Spleen (tissue), 11 donors: ENCODE data around the gene PCBD1. TPM values are rescaled to one million over a fixed set of nuclear protein-coding genes. Genes with fewer than 3 reads are reported as not detected.

Experiments
- DNase-seq: peaks from one replicate; pipeline ENCODE4 v3.0.0-alpha.2; 2020
- H3K27ac ChIP-seq, 8 donors: fragments of 200-600 bp; sonication (generic) in 7 of 8; 1 replicate in 4 of 8; 2 replicates in 4 of 8; pipeline versions ENCODE4 v1.5.0 to v1.8.0; 2016 to 2021; ENCODE audit warnings: inconsistent platforms in 4 of 8, mild to moderate bottlenecking in 4 of 8, moderate library complexity in 1 of 8
- H3K27me3 ChIP-seq, 7 donors: fragments of 200-600 bp; sonication (generic) in 6 of 7; replicated peaks in 1 of 7; 1 replicate in 4 of 7; 2 replicates in 3 of 7; pipeline versions ENCODE4 v1.5.0 to v1.8.0; 2016 to 2021; ENCODE audit warnings: inconsistent platforms in 3 of 7, mild to moderate bottlenecking in 1 of 7
- H3K36me3 ChIP-seq, 6 donors: fragments of 200-600 bp; sonication (generic) in 5 of 6; 1 replicate in 4 of 6; 2 replicates in 2 of 6; pipeline versions ENCODE4 v1.5.0 to v1.8.0; 2016 to 2021; ENCODE audit warnings: inconsistent platforms in 2 of 6
- H3K4me1 ChIP-seq, 6 donors: fragments of 200-600 bp; sonication (generic) in 5 of 6; 1 replicate in 3 of 6; 2 replicates in 3 of 6; pipeline versions ENCODE4 v1.5.0 to v1.8.0; 2016 to 2021; ENCODE audit warnings: inconsistent platforms in 3 of 6
- H3K4me3 ChIP-seq, 8 donors: fragments of 200-600 bp; sonication (generic) in 7 of 8; 1 replicate in 4 of 8; 2 replicates in 4 of 8; pipeline versions ENCODE4 v1.5.0 to v1.8.0; 2016 to 2021; ENCODE audit warnings: inconsistent platforms in 4 of 8, mild to moderate bottlenecking in 4 of 8, moderate library complexity in 2 of 8
- H3K9me3 ChIP-seq, 8 donors: fragments of 200-600 bp; sonication (generic) in 7 of 8; 1 replicate in 4 of 8; 2 replicates in 4 of 8; pipeline versions ENCODE4 v1.5.0 to v1.8.0; 2016 to 2021; ENCODE audit warnings: inconsistent platforms in 4 of 8
- POLR2A ChIP-seq, 3 donors: fragments of 450-650 bp; IDR thresholded peaks; one replicate each; pipeline ENCODE4 v1.5.1; 2017; ENCODE audit warnings: antibody characterized with exemption in 3 of 3, mild to moderate bottlenecking in 1 of 3
- POLR2AphosphoS5 ChIP-seq, 3 donors: sonication (generic); formaldehyde crosslinking; IDR thresholded peaks; one replicate each; pipeline ENCODE4 v1.5.1; 2017; ENCODE audit warnings: antibody characterized with exemption in 3 of 3
- WGBS, 5 donors: extraction: QIAGEN DNeasy Blood & Tissue Kit in 3 of 5; methylation state at CpG; one replicate each; pipeline versions ENCODE4 v1.1.5 to v1.1.7; 2013 to 2018; 5-methylcytosine and 5-hydroxymethylcytosine counted together
- intact Hi-C: fragments of 100-400 bp; cut with DNase I; formaldehyde crosslinking; loops from one replicate; pipeline ENCODE4 v1.15.0; 2023; ENCODE audit warnings: low total_unique reads
- polyA plus RNA-seq, 3 donors: library from polyadenylated mRNA; stranded (reverse); fragments of 200-250 nt; gene quantifications; one replicate each; pipeline ENCODE4 v1.2.1, GENCODE V29; 2013
- total RNA-seq, 7 donors: library from RNA; depleted of rRNA in 3 of 7; stranded (reverse); fragments of >200 nt in 3 of 7; fragmentation: NEBNext Ultra II Directional in 4 of 7; extraction: Animal tissue kit (Norgen Biotek cat#: 25700) in 4 of 7; gene quantifications; one replicate each; pipeline versions ENCODE4 v1.1.0 to v1.2.1, GENCODE V29; 2016 to 2021
- TF ChIP-seq, protein P1 (sequence below), 11 experiments: fragments of 200-600 bp in 7 of 11; fragments of 450-650 bp in 4 of 11; sonication (generic) in 4 of 11; IDR thresholded peaks in 8 of 11; conservative IDR thresholded peaks in 3 of 11; 1 replicate in 7 of 11; 2 replicates in 4 of 11; pipeline versions ENCODE4 v1.4.0 to v1.8.0; 2016 to 2021; ENCODE audit warnings: antibody characterized with exemption in 11 of 11, inconsistent platforms in 4 of 11, mild to moderate bottlenecking in 1 of 11
- donor health status: healthy with polysubstance abuse.
- donor health status: DM: no; HTN: no; CAD: no; lungs with moderate emphysema.
- donor health status: DM: no; HTN: no; CAD: no.
- donor health status: Bipolar disorder and iron deficiency.
- donor health status: healthy.
- donor health status: DM: no; HTN: no; CAD: no.
- donor health status: DM: yes; HTN: yes; CAD: no.

The PCBD1 gene
- total and polyA plus RNA-seq, 10 donors = 24.5 to 45.6 (median 30.7) TPM

DNA sequence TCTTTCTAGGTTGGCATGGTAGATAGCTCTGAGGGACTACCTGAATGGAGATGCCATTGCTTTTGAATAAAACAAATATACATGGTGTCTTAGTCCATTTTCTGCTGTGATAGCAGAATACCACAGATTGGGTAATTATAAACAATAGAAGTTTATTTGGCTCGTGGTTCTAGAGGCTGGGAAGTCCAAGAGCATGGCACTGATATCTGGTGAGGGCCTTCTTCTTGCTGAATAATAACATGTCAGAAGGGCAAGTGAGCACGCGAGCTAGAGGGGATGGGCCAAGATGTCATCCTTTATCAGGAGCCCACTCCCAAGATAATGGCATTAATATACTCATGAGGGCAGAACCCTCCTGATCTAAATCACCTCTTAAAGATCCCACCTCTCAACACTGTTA is 50.7 kb downstream of the PCBD1 start:
- H3K36me3 ChIP-seq = peaks cover 0 to 47% (median 0%) of the 10 kb centered on the region in 6 donors
- no peaks in the 10 kb centered on the region for H3K27me3 ChIP-seq
- peaks cover 0 to 37% (median 4%) of the 10 kb centered on the region in 6 donors for H3K4me1 ChIP-seq
- intact Hi-C loops = no loop called here
- no peak overlapping the region for H3K27ac ChIP-seq
- DNase-seq = no peak
- peaks cover 0 to 11% (median 6%) of the 10 kb centered on the region in 8 donors for H3K9me3 ChIP-seq
- TF ChIP-seq, protein P1, sequence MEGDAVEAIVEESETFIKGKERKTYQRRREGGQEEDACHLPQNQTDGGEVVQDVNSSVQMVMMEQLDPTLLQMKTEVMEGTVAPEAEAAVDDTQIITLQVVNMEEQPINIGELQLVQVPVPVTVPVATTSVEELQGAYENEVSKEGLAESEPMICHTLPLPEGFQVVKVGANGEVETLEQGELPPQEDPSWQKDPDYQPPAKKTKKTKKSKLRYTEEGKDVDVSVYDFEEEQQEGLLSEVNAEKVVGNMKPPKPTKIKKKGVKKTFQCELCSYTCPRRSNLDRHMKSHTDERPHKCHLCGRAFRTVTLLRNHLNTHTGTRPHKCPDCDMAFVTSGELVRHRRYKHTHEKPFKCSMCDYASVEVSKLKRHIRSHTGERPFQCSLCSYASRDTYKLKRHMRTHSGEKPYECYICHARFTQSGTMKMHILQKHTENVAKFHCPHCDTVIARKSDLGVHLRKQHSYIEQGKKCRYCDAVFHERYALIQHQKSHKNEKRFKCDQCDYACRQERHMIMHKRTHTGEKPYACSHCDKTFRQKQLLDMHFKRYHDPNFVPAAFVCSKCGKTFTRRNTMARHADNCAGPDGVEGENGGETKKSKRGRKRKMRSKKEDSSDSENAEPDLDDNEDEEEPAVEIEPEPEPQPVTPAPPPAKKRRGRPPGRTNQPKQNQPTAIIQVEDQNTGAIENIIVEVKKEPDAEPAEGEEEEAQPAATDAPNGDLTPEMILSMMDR (IDR thresholded peaks at IDR 0.05 in 8 of 11, conservative IDR thresholded peaks at IDR 0.05 in 3 of 11) = no peak
- TF ChIP-seq POLR2AphosphoS5 (IDR thresholded peaks at IDR 0.05) (no peak), POLR2A (IDR thresholded peaks at IDR 0.05) (no peak)
- 92 to 99% (median 97%) methylated on average over 3 of the region's 3 CpGs for WGBS, 5 donors
- no peak overlapping the region for H3K4me3 ChIP-seq

- peaks cover 0 to 47% (median 9%) of the 10 kb centered on the region in 6 donors for H3K4me1 ChIP-seq
- peaks cover 0 to 11% (median 6%) of the 10 kb centered on the region in 8 donors for H3K9me3 ChIP-seq
- peaks cover 0 to 43% (median under 1%) of the 10 kb centered on the region in 6 donors for H3K36me3 ChIP-seq
- H3K27ac ChIP-seq = no peak overlapping the region
- WGBS, 5 donors = 82 to 97% (median 89%) methylated on average over 2 of the region's 2 CpGs
- DNase-seq = no peak
- TF ChIP-seq POLR2A (IDR thresholded peaks at IDR 0.05) (no peak), POLR2AphosphoS5 (IDR thresholded peaks at IDR 0.05) (no peak)
- TF ChIP-seq, protein P1 (IDR thresholded peaks at IDR 0.05 in 8 of 11, conservative IDR thresholded peaks at IDR 0.05 in 3 of 11) = no peak
- intact Hi-C loops = no loop called here
- H3K27me3 ChIP-seq = no peaks in the 10 kb centered on the region
- H3K4me3 ChIP-seq = no peak overlapping the region
Observed at GRCh38 chr10:70836319-70836718, 52.0 kb downstream of the PCBD1 start.

- intact Hi-C loops = no loop called here
- Histone ChIP-seq H3K9me3 (peaks cover 0 to 11% (median 6%) of the 10 kb centered on the region in 8 donors), H3K27me3 (no peaks in the 10 kb centered on the region), H3K4me1 (peaks cover 0 to 57% (median 12%) of the 10 kb centered on the region in 6 donors), H3K27ac (no peak overlapping the region), H3K36me3 (peaks cover 0 to 56% (median 3%) of the 10 kb centered on the region in 6 donors), H3K4me3 (no peak overlapping the region)
- no peak for TF ChIP-seq POLR2A (IDR thresholded peaks at IDR 0.05)
- TF ChIP-seq, protein P1 (IDR thresholded peaks at IDR 0.05 in 8 of 11, conservative IDR thresholded peaks at IDR 0.05 in 3 of 11) = no peak
- no peak for TF ChIP-seq POLR2AphosphoS5 (IDR thresholded peaks at IDR 0.05)
- no peak for DNase-seq
- 69 to 90% (median 79%) methylated on average over 7 of the region's 7 CpGs for WGBS, 5 donors
Observed at GRCh38 chr10:70834441-70835151, 53.8 kb downstream of the PCBD1 start.

DNA sequence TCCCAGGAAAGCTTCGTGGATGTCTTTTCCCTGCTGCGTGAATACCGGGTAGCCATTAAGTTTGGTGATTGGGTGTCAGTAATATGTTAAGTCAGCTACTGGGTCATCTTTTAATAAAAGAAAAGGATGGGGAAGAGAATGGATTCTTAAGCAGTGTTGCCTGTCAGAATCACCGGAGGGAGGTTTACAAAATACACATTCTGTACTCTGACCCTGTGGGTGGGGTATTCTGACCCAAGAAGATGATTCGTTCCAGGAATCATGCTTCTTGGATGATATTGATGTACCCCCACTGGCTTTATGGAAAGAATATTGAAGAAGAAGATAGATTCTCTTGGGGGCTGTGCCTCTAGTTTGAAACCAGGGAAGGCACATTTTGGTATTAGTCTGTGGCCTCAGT is 54.3 kb downstream of the PCBD1 start:
- Histone ChIP-seq H3K36me3 (peaks cover 0 to 61% (median 3%) of the 10 kb centered on the region in 6 donors), H3K4me3 (no peak overlapping the region), H3K9me3 (peaks cover 0 to 11% (median 6%) of the 10 kb centered on the region in 8 donors), H3K27ac (peak overlapping the region in 1 of 8 donors; percentile 5), H3K4me1 (peaks cover 0 to 57% (median 12%) of the 10 kb centered on the region in 6 donors), H3K27me3 (no peaks in the 10 kb centered on the region)
- intact Hi-C loops = no loop called here
- WGBS, 5 donors = 88 to 95% (median 94%) methylated on average over 5 of the region's 5 CpGs
- DNase-seq = no peak
- TF ChIP-seq POLR2AphosphoS5 (IDR thresholded peaks at IDR 0.05) = no peak
- TF ChIP-seq, protein P1 (IDR thresholded peaks at IDR 0.05 in 8 of 11, conservative IDR thresholded peaks at IDR 0.05 in 3 of 11) = no peak
- TF ChIP-seq POLR2A (IDR thresholded peaks at IDR 0.05) = no peak
